Measurements from ENCODE around the gene FAM98C.
A peak's percentile ranks its signal among the peaks of the same experiment; 100 is the strongest.

FAM98C gene

GRCh38 chr19:38429055-38429810 is 26.3 kb downstream of the FAM98C start:
- DNase-seq, result peak; percentile 13 to 32

- no peak for DNase-seq
Measured at GRCh38 chr19:38429811-38430156, 26.9 kb downstream of the FAM98C start.

- no peak for DNase-seq
Measured at GRCh38 chr19:38430931-38431330, 28.0 kb downstream of the FAM98C start.

- peak in 1 of 2 experiments; percentile 24 for DNase-seq
Measured at GRCh38 chr19:38433268-38433733, 30.4 kb downstream of the FAM98C start, which contains the start of gene RYR1. Gene RYR1, plus strand, starts transcription at chr19:38433691. Its CDS starts 139 bp downstream, at chr19:38433830.

GRCh38 chr19:38434549-38435051 is 31.7 kb downstream of the FAM98C start:
- DNase-seq, result no peak

- DNase-seq, result no peak
Measured at GRCh38 chr19:38437295-38437694, 34.4 kb downstream of the FAM98C start.

- no peak for DNase-seq
Measured at GRCh38 chr19:38437917-38438316, 35.0 kb downstream of the FAM98C start.

- DNase-seq, result no peak
Measured at GRCh38 chr19:38440592-38440991, 37.7 kb downstream of the FAM98C start.

GRCh38 chr19:38441657-38442348 is 38.9 kb downstream of the FAM98C start:
- no peak for DNase-seq

GRCh38 chr19:38442736-38443135 is 39.8 kb downstream of the FAM98C start:
- DNase-seq, result no peak

GRCh38 chr19:38443458-38443999 is 40.6 kb downstream of the FAM98C start:
- no peak for DNase-seq

GRCh38 chr19:38444026-38444425 is 41.1 kb downstream of the FAM98C start:
- no peak for DNase-seq

- no peak for DNase-seq
Measured at GRCh38 chr19:38445362-38445761, 42.5 kb downstream of the FAM98C start.

GRCh38 chr19:38448225-38448624 is 45.3 kb downstream of the FAM98C start:
- no peak for DNase-seq

- no peak for DNase-seq
Measured at GRCh38 chr19:38449518-38449917, 46.6 kb downstream of the FAM98C start.

GRCh38 chr19:38451036-38451435 is 48.1 kb downstream of the FAM98C start:
- DNase-seq, result no peak

GRCh38 chr19:38451629-38452028 is 48.7 kb downstream of the FAM98C start:
- no peak for DNase-seq

- no peak for DNase-seq
Measured at GRCh38 chr19:38452430-38453366, 49.8 kb downstream of the FAM98C start.

GRCh38 chr19:38453596-38453995 is 50.7 kb downstream of the FAM98C start:
- DNase-seq, result no peak

- no peak for DNase-seq
Measured at GRCh38 chr19:38455031-38455430, 52.1 kb downstream of the FAM98C start.

GRCh38 chr19:38457202-38457601 is 54.3 kb downstream of the FAM98C start:
- DNase-seq, result no peak

- no peak for DNase-seq
Measured at GRCh38 chr19:38457690-38458405, 55.0 kb downstream of the FAM98C start.

Data from activated CD4-positive, alpha-beta T cell treated with anti-CD3 and anti-CD28 coated beads, Interleukin-2, amount 50 U/mL, for 4 hours (primary cell).